ENCODE data around the gene OPCML.

DNA sequence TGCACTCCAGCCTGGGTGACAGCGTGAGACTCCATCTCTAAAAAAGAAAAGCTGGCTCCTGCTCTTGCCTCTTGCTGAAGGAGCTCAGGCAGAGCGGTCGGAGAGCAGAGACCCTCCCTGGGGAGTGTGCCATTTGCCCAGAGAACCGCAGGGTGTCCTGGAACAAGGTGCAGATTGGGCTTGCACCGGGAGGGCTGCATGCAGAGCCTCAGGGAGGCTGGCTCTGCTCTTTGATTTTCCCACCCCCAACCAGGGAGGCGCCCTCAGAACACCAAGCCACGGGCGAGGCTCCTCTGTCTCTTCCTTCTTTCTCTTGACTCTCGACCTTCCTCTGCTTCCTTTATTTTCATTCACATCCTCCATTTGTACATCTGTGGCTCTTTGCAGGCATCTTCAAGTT lies 889.1 kb downstream of the OPCML start:
- TF ChIP-seq, protein P1, sequence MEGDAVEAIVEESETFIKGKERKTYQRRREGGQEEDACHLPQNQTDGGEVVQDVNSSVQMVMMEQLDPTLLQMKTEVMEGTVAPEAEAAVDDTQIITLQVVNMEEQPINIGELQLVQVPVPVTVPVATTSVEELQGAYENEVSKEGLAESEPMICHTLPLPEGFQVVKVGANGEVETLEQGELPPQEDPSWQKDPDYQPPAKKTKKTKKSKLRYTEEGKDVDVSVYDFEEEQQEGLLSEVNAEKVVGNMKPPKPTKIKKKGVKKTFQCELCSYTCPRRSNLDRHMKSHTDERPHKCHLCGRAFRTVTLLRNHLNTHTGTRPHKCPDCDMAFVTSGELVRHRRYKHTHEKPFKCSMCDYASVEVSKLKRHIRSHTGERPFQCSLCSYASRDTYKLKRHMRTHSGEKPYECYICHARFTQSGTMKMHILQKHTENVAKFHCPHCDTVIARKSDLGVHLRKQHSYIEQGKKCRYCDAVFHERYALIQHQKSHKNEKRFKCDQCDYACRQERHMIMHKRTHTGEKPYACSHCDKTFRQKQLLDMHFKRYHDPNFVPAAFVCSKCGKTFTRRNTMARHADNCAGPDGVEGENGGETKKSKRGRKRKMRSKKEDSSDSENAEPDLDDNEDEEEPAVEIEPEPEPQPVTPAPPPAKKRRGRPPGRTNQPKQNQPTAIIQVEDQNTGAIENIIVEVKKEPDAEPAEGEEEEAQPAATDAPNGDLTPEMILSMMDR (conservative IDR thresholded peaks at IDR 0.05; ENCODE audit: low read length), result no peak
- TF ChIP-seq EZH2phosphoT487 (IDR thresholded peaks at IDR 0.05; ENCODE audit: borderline replicate concordance), result no peak
